NCI-H2227 (cell line): ENCODE data around the gene SPRYD3.
"Not testable (repeated sequence)": the region's sequence is repeated elsewhere in the genome, so short reads cannot be mapped to it uniquely, and the experiment has no call there.

ENCODE experiments used
- DNase-seq: peaks from one replicate; lab custom pipeline; 2025; ENCODE audit not compliant: unreplicated experiment; lab: John Stamatoyannopoulos, UW

Gene SPRYD3

GRCh38 chr12:53079226-53080117 lies at the start of gene SPRYD3:
SPRYD3 (minus strand) TSS chr12:53079390; CDS start chr12:53079333, 57 bp downstream.
- peak; percentile 93 for DNase-seq

GRCh38 chr12:53127169-53127568 lies 48.0 kb upstream of the SPRYD3 start:
- DNase-seq: no peak

- DNase-seq: no peak
Observed at GRCh38 chr12:53124352-53124723, 45.1 kb upstream of the SPRYD3 start.

GRCh38 chr12:53123578-53124351 lies 44.6 kb upstream of the SPRYD3 start:
- no peak for DNase-seq

- no peak for DNase-seq
Observed at GRCh38 chr12:53122961-53123468, 43.8 kb upstream of the SPRYD3 start.

GRCh38 chr12:53120685-53121525 lies 41.7 kb upstream of the SPRYD3 start:
- no peak for DNase-seq

- DNase-seq: no peak
Observed at GRCh38 chr12:53118751-53119300, 39.6 kb upstream of the SPRYD3 start.

- DNase-seq: no peak
Observed at GRCh38 chr12:53115891-53116648, 36.9 kb upstream of the SPRYD3 start.

- DNase-seq: no peak
Observed at GRCh38 chr12:53115112-53115890, 36.1 kb upstream of the SPRYD3 start.

GRCh38 chr12:53113951-53114350 lies 34.8 kb upstream of the SPRYD3 start:
- DNase-seq: no peak

- no peak for DNase-seq
Observed at GRCh38 chr12:53113136-53113705, 34.0 kb upstream of the SPRYD3 start.

- not testable (repeated sequence) for DNase-seq
Observed at GRCh38 chr12:53112431-53112830, 33.2 kb upstream of the SPRYD3 start.

- no peak for DNase-seq
Observed at GRCh38 chr12:53107122-53107521, 27.9 kb upstream of the SPRYD3 start.

GRCh38 chr12:53105712-53106439 lies 26.7 kb upstream of the SPRYD3 start:
- no peak for DNase-seq

- no peak for DNase-seq
Observed at GRCh38 chr12:53105256-53105655, 26.1 kb upstream of the SPRYD3 start.

- DNase-seq: no peak
Observed at GRCh38 chr12:53103860-53104305, 24.7 kb upstream of the SPRYD3 start.

- no peak for DNase-seq
Observed at GRCh38 chr12:53102883-53103807, 24.0 kb upstream of the SPRYD3 start, which contains the start of gene SOAT2. SOAT2 (plus strand) TSS chr12:53103486; CDS start chr12:53103578, 92 bp downstream.
